Globus pallidus (tissue), 1 donor: ENCODE results near the gene NECTIN2.
"Not testable (repeated sequence)": the region's sequence is repeated elsewhere in the genome, so short reads cannot be mapped to it uniquely, and the experiment has no call there.

Experiments used
- DNase-seq: peaks from one replicate; pipeline ENCODE4 v3.0.0-alpha.2; 2015; ENCODE audit warnings: low spot score

The NECTIN2 gene

GRCh38 chr19:44884566-44884965 is 38.5 kb downstream of the NECTIN2 start:
- no peak for DNase-seq

- no peak for DNase-seq
These were observed 40.0 kb downstream of the NECTIN2 start for GRCh38 chr19:44886141-44886540.

DNA sequence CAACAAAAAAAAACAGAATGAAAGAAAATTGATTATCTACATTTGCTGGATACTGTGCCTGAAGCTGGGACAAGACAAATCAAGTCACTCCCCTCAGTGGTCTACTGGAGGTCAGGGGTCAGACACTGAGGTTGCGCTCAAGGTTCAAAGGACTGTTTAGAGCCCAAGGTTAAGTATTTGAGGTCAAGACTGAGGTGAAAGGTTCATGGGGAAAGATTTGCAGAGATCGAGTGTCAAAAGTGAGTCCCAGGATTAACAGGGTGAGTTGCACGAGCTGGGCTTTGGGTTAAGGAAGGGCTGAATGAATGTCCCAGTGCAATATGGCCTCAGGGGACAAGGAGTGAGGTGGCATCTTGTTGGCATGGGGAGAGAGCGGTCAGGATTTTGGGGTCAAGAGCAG is 41.6 kb downstream of the NECTIN2 start:
- DNase-seq = no peak

DNA sequence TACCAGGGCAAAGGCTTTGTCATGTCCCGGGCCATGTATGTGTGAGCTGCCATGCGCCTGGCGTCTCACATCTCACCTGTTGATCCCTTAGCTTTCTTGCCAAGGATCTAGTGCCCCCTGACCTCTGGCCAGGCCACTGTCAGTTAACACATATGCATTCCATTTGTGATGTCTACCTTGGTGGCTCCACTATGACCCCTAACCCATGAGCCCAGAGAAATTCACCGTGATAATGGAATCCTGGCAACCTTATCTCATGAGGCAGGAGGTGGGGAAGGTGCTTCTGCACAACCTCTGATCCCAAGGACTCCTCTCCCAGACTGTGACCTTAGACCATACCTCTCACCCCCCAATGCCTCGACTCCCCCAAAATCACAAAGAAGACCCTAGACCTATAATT is 42.2 kb downstream of the NECTIN2 start:
- not testable (repeated sequence) for DNase-seq

- no peak for DNase-seq
These were observed 43.8 kb downstream of the NECTIN2 start for GRCh38 chr19:44889830-44890365.

DNA sequence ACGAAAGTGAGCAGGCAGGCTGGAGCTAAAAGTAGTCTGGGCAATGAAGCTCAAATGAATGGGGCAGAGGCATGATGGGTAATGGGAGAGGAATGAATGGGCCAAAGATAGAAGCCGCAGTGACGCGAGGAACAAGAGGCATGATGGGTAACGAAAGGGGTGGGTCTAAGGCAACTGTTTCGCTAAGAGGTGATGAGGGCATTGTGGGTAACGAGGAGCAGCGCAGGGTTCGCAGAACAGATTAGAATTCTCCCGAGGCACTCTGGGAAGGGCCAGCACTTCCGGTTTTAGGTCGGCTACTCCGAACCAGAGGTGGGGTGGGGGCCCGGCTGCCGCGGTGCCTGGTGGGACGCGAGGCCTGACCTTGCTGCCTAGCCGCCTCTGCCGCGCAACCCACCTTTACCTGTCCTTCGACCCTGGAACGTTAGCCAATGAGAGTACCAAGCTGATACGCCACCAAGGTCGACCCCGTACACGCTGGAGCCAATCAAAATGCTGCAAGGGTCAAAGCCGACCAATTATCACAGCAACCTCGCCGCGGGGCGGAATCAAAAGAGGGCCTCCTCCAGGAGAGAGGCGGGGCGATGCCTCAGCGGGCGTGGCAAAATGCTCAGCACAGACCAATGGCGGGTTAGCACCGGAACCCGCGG is 44.4 kb downstream of the NECTIN2 start:
- DNase-seq = peak; percentile 100

DNA sequence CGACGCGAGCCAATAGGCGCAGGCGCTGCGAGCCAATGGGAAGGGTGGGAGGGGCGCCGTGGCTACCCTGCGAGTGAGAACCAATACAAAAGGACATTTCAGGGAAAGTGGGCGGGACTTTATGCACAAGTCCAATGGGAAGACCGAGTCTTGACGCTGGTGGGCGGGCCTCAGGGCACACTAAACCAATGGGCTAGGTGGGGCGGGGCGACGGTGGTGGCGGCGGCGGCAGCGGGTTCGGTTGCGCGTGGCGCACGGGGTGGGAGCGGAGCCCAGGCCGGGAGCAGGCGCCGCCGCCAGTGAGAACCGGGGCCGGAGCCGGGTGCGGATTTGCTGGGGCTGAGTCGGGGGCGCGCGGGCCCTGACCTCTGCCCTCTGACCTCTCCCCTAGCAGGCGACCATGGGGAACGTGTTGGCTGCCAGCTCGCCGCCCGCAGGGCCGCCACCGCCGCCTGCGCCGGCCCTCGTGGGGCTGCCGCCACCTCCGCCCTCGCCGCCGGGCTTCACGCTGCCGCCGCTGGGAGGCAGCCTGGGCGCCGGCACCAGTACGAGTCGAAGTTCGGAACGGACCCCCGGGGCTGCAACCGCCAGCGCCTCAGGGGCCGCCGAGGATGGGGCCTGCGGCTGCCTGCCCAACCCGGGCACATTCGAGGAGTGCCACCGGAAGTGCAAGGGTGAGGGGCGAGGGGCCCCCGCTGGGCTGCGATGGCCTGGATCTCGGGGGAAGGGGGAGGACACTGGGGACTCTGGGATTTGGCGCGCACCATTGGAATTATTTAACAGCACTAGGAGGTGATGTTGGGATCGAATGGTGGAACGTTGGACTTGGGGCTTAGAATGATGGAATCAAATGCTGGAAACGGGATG is 45.2 kb downstream of the NECTIN2 start, which contains the start of gene TOMM40:
Gene TOMM40 (plus strand): TSS at position 239 of the 867 bp plus-strand sequence. CDS start 162 bp downstream, at position 401.
- no peak for DNase-seq

DNA sequence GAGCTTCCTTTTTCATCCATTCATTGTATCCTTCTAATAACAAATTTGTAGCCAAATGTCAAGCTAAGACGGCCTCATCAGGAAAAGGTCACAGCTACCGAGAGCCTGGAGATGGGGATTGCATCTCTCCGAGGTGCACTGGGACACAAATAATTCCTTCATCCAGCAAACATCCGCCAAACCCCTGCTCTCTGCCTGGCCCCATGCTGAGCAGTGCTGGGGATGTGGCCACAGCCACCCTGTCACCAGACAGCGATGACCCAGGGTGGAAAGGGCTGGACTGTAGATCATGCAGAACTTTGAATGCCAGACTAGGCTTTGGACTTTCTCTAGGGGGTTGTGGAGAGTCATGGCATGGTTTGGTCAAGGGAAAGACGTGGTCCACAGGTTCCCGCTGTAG is 46.8 kb downstream of the NECTIN2 start:
- no peak for DNase-seq

DNA sequence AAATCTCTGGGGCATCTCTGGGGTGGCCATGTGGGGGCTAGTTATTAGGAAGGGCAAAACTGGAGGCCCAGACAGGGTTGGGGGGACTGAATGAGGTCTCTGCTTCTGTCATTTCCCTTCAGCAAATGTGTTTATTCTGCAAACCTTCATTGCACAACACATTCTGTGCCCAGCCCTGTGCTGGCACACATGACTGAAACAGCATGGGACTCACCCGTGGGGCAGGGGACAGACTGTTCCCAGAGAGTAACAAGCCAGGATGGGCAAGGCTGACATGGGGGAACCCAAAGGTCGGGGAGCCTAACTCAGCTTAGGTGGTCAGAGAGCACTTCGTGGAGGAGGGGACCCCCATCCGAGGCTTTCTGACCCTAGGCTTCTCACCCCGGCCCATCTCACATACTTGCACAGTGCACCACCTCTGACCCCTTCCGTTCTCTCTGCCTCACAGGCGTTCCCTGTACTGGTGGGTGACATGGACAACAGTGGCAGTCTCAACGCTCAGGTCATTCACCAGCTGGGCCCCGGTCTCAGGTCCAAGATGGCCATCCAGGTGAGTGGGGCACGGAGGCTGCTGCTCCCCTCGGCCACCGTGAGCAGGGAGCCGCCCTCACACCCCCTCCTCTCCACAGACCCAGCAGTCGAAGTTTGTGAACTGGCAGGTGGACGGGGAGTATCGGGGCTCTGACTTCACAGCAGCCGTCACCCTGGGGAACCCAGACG is 47.4 kb downstream of the NECTIN2 start:
- no peak for DNase-seq

DNA sequence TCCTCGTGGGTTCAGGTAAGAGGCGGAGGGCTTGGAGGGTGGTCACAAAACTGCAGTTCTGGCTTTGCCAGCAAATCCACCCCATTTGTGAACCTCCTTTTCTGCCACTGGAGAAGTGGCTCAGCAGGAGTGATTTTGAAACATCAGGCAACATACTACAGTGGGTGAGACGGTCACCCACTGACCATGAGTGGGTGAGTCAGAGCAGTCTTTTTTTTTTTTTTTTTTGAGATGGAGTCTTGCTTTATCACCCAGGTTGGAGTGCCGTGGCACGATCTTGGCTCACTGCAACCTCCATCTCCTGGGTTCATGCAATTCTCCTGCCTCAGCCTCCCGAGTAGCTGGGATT is 47.9 kb downstream of the NECTIN2 start:
- no peak for DNase-seq

DNA sequence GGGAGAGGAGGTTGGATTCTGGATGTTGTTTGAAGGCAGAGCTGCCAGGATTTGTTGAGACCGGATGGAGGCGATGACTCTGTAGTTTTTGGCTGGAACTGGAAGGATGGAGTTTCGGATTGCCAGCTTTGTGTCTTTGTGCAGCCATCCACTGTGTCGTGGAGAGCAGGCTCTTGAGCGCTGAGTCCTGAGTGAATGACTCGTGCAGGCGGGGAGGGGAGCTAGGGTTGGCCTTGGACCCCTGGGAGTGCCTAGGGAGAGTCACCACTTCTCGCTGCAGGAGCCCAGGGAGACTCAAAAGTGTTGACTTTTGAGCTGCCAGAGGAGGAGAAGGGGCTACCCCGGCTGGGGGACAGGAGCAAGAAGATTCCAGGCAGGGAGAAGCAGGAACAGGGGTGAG is 48.8 kb downstream of the NECTIN2 start:
- DNase-seq = no peak

DNA sequence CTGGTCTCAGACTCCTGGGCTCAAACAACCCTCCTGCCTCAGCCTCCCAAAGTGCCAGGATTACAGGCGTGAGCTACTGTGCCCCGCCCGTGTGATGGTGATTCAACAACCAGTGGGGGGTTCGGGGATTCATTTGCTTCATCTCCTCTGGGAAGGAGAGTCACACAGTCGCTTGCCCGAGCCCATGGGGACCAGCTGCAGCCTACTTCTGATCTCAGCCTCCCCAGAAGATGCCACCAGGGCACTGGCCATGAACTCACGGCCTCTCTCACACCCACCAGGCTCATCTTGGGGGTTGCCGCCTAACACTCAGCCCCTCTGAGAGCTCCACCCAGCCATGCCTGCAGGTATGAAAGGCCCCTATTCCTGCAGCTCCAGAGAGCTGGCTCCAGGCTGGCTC is 51.7 kb downstream of the NECTIN2 start:
- no peak for DNase-seq

- no peak for DNase-seq
These were observed 54.5 kb downstream of the NECTIN2 start for GRCh38 chr19:44900328-44901244.

GRCh38 chr19:44903216-44903601 is 57.1 kb downstream of the NECTIN2 start:
- DNase-seq = no peak

- DNase-seq = peak; percentile 62
These were observed 57.7 kb downstream of the NECTIN2 start for GRCh38 chr19:44903602-44904425.

DNA sequence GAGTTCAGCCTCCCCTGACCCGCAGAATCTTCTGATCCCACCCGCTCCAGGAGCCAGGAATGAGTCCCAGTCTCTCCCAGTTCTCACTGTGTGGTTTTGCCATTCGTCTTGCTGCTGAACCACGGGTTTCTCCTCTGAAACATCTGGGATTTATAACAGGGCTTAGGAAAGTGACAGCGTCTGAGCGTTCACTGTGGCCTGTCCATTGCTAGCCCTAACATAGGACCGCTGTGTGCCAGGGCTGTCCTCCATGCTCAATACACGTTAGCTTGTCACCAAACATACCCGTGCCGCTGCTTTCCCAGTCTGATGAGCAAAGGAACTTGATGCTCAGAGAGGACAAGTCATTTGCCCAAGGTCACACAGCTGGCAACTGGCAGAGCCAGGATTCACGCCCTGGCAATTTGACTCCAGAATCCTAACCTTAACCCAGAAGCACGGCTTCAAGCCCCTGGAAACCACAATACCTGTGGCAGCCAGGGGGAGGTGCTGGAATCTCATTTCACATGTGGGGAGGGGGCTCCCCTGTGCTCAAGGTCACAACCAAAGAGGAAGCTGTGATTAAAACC is 58.4 kb downstream of the NECTIN2 start:
- DNase-seq = no peak

DNA sequence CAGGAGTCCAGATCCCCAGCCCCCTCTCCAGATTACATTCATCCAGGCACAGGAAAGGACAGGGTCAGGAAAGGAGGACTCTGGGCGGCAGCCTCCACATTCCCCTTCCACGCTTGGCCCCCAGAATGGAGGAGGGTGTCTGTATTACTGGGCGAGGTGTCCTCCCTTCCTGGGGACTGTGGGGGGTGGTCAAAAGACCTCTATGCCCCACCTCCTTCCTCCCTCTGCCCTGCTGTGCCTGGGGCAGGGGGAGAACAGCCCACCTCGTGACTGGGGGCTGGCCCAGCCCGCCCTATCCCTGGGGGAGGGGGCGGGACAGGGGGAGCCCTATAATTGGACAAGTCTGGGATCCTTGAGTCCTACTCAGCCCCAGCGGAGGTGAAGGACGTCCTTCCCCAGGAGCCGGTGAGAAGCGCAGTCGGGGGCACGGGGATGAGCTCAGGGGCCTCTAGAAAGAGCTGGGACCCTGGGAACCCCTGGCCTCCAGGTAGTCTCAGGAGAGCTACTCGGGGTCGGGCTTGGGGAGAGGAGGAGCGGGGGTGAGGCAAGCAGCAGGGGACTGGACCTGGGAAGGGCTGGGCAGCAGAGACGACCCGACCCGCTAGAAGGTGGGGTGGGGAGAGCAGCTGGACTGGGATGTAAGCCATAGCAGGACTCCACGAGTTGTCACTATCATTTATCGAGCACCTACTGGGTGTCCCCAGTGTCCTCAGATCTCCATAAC is 59.5 kb downstream of the NECTIN2 start, which contains the start of gene APOE:
Gene APOE (plus strand): TSS at position 360 of the 724 bp plus-strand sequence. CDS start 829 bp downstream, outside the sequence.
- DNase-seq = peak; percentile 71

- DNase-seq = no peak
These were observed 61.5 kb downstream of the NECTIN2 start for GRCh38 chr19:44907613-44908012.

DNA sequence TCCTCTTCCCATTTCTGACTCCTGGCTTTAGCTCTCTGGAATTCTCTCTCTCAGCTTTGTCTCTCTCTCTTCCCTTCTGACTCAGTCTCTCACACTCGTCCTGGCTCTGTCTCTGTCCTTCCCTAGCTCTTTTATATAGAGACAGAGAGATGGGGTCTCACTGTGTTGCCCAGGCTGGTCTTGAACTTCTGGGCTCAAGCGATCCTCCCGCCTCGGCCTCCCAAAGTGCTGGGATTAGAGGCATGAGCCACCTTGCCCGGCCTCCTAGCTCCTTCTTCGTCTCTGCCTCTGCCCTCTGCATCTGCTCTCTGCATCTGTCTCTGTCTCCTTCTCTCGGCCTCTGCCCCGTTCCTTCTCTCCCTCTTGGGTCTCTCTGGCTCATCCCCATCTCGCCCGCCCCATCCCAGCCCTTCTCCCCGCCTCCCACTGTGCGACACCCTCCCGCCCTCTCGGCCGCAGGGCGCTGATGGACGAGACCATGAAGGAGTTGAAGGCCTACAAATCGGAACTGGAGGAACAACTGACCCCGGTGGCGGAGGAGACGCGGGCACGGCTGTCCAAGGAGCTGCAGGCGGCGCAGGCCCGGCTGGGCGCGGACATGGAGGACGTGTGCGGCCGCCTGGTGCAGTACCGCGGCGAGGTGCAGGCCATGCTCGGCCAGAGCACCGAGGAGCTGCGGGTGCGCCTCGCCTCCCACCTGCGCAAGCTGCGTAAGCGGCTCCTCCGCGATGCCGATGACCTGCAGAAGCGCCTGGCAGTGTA is 62.2 kb downstream of the NECTIN2 start:
- no peak for DNase-seq
